ENCODE results near the gene NSD1.

Gene NSD1

DNA sequence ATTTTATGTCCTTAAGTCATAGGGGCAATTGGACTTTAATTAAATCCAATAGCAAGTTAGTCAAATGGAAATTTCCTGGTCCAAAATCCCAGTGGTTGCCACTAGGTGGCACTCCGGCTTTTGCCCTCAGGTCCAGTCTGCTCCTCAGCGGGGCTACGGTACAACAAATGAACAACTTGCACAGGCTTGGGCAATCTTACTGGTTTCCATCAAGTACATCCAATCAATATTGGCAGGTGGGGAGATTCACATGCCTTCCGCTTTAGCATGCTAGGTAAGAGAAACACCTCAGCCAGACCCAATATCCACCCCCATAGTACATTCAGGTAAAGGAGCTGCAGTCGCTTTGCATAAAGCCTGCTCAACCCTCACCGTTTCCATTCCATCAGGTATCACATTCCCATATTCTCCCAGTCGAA lies 184.4 kb downstream of the NSD1 start:
- no peaks in the 10 kb centered on the region for H3K4me1 ChIP-seq

DNA sequence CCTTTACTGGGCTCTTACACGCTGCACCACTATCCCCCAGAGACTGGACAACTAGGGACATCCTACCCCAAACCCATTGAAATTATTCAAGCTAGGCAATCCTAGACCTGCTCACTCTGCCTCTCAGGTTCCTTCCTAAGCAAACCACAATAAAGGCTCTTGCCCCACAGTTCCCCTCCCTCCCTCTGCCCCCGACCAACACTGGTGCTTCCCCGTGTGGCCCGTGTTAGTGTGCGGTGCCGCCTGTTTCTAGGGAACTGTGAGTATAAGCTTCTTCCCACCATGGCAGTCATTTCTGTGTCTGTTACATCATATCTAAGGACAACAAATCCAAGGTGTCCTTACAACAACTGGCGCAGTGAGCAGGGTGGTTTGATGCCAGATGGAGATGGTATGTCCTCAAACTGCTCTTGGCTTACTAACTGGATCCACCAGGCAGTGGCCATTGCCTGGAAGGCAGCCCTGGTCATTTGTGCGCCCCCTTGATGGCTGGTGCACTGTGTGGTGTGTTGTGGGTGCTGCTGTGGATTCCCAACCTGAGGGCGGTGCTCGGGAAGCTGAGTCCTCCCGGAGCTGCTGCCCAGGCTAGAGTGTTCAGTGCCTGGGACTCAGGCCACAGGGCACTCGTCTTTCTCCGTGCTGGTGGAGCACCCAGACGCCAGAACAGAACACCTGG lies 186.5 kb downstream of the NSD1 start:
- Histone ChIP-seq H3K4me3 (ENCODE audit: low read depth, low read length) (no peak overlapping the region), H3K36me3 (0 out of 2 replicates have a peak, but pooled peaks cover 3% of the 10 kb centered on the region), H3K9me3 (no peaks in the 10 kb centered on the region), H3K27me3 (no peaks in the 10 kb centered on the region), H3K4me1 (no peaks in the 10 kb centered on the region)
- no peak for DNase-seq
- TF ChIP-seq, protein P1, sequence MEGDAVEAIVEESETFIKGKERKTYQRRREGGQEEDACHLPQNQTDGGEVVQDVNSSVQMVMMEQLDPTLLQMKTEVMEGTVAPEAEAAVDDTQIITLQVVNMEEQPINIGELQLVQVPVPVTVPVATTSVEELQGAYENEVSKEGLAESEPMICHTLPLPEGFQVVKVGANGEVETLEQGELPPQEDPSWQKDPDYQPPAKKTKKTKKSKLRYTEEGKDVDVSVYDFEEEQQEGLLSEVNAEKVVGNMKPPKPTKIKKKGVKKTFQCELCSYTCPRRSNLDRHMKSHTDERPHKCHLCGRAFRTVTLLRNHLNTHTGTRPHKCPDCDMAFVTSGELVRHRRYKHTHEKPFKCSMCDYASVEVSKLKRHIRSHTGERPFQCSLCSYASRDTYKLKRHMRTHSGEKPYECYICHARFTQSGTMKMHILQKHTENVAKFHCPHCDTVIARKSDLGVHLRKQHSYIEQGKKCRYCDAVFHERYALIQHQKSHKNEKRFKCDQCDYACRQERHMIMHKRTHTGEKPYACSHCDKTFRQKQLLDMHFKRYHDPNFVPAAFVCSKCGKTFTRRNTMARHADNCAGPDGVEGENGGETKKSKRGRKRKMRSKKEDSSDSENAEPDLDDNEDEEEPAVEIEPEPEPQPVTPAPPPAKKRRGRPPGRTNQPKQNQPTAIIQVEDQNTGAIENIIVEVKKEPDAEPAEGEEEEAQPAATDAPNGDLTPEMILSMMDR (IDR thresholded peaks at IDR 0.05; ENCODE audit: low read depth, low read length): no peak

More for the DNA sequence above, 184.4 kb downstream of the NSD1 start:
- Histone ChIP-seq H3K4me3 (ENCODE audit: low read depth, low read length) (no peak overlapping the region), H3K9me3 (no peaks in the 10 kb centered on the region), H3K36me3 (0 out of 2 replicates have a peak, but pooled peaks cover 3% of the 10 kb centered on the region), H3K27me3 (no peaks in the 10 kb centered on the region)
- TF ChIP-seq, protein P1 (IDR thresholded peaks at IDR 0.05; ENCODE audit: low read depth, low read length): peak; percentile 96
- peak; percentile 80 for DNase-seq

DNA sequence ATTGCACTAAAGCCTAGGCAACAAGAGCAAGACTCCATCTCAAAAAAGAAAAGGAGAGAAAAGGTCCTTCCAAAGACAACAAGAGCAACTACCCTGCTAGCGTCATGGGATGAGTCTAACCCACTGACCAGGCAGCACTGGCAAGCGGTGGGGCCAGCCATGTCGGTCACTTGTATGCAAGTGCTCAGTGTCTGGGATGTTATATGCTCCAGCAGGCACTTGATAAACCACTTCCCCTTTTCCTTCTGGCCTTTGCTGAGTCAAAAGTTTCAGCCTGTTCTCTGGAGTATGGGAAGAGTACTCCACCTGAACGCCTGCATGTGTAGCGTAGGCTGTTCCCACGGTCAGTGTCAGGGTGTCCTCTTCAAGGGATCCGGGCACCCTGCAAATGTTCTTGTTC lies 187.3 kb downstream of the NSD1 start:
- TF ChIP-seq, protein P1 (IDR thresholded peaks at IDR 0.05; ENCODE audit: low read depth, low read length): no peak
- Histone ChIP-seq H3K27me3 (no peaks in the 10 kb centered on the region), H3K4me1 (no peaks in the 10 kb centered on the region), H3K9me3 (no peaks in the 10 kb centered on the region), H3K4me3 (ENCODE audit: low read depth, low read length) (no peak overlapping the region), H3K36me3 (0 out of 2 replicates have a peak, but pooled peaks cover 3% of the 10 kb centered on the region)
- DNase-seq: no peak

DNA sequence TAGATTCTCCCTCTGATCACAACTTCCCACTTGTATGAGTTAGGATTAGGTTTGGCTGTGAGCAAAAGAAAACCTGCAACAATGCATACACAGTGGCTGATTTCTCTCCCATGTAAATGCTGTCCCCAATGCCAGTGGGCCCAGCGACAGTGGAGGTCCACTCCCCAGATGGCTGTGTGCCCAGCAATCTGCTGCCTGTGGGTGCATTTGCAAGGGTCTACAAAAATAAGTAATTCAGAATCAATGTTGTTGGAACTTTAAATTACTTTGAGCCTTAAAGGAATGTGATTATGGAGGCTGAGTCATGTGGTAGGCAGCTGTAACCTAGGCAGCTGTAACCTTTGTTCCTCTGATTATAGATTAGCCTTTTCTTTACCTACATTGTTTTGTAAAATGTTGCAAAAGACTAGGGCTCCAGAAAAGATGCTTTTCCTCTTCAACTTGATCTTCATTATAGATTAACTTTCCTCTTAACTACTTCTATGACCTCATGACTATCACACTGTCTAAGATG lies 192.4 kb downstream of the NSD1 start:
- DNase-seq: no peak
- Histone ChIP-seq H3K4me1 (no peaks in the 10 kb centered on the region), H3K9me3 (no peaks in the 10 kb centered on the region), H3K36me3 (peaks cover 7% of the 10 kb centered on the region; the same call in 1 of the 2 replicates), H3K4me3 (ENCODE audit: low read depth, low read length) (no peak overlapping the region), H3K27me3 (no peaks in the 10 kb centered on the region)
- TF ChIP-seq, protein P1 (IDR thresholded peaks at IDR 0.05; ENCODE audit: low read depth, low read length): no peak

DNA sequence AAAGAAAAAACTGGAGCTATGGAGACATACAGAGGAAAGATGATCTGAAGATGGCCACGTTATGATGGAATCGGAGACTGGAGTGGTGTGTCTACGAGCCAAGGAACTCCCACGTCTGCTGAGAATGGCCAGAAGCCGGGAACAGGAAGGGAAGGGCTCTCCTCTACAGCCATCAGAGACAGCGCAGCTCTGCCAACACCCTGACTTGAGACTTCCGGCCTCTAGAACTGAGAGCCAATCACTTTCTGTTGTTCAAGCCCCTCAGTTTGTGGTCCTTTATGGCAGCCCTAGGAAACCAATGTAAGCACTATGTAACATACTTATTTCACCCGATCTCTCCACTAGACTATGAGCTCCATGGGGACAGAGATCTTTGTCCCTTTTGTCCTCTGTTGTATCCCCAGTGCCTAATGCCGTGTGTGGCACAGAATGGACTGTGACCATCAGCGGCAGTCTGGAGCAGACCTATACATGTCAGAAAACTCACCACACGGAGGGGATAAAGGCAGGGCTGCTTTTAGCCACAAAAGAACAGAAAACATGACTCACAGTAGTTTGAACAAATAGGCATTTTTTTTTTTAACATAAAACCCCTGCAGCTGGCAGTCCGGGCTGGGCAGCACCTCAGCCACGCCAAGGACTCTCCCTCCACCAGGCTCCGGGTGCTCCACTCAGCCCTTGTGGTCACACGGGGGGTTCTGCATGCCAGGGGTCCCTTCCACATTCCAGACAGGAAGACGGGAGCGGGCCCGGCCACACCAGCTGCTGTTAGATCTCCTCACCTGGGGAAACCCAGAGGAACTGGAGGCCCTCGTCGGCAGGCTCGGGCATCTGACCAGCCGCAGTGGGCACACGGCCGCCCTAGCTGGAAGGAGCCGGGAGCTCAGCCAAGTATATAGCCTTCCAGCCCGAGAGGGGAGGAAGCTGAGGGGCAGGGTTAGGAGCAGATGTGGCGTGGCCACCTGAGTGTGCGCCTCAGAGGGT lies 194.3 kb downstream of the NSD1 start:
- DNase-seq: no peak
- no peak overlapping the region for H3K4me3 ChIP-seq (ENCODE audit: low read depth, low read length)
- H3K36me3 ChIP-seq: peaks cover 13% of the 10 kb centered on the region
- H3K27me3 ChIP-seq: no peaks in the 10 kb centered on the region
- no peaks in the 10 kb centered on the region for H3K4me1 ChIP-seq
- TF ChIP-seq, protein P1 (IDR thresholded peaks at IDR 0.05; ENCODE audit: low read depth, low read length): no peak
- H3K9me3 ChIP-seq: no peaks in the 10 kb centered on the region

Data from BE2C (cell line).